Mucosa of stomach (tissue), 1 donor: ENCODE measurements around the gene CNTN2.

Experiments used
- H3K27me3 ChIP-seq: one replicate; pipeline ENCODE4 v1.7.0; 2013; ENCODE audit warnings: mild to moderate bottlenecking, low read length; ENCODE audit not compliant: control insufficient read depth, insufficient read depth
- H3K36me3 ChIP-seq: one replicate; pipeline ENCODE4 v1.7.0; 2013; ENCODE audit warnings: low read length; ENCODE audit not compliant: control insufficient read depth, insufficient read depth
- H3K4me1 ChIP-seq: one replicate; pipeline ENCODE4 v1.7.0; 2013; ENCODE audit warnings: mild to moderate bottlenecking, low read length; ENCODE audit not compliant: control insufficient read depth, insufficient read depth
- H3K4me3 ChIP-seq: one replicate; pipeline ENCODE4 v1.7.0; 2013; ENCODE audit warnings: low read length
- H3K9ac ChIP-seq: one replicate; pipeline ENCODE4 v1.7.0; 2013; ENCODE audit warnings: mild to moderate bottlenecking, low read length, moderate library complexity
- H3K9me3 ChIP-seq: one replicate; pipeline ENCODE4 v1.7.0; 2013; ENCODE audit warnings: mild to moderate bottlenecking, low read length, moderate library complexity; ENCODE audit not compliant: control insufficient read depth
- donor health status: Pancreatic carcinoma.

CNTN2 gene

GRCh38 chr1:205077934-205078311 is 34.9 kb downstream of the CNTN2 start:
- no peaks in the 10 kb centered on the region for H3K4me1 ChIP-seq
- H3K36me3 ChIP-seq: no peaks in the 10 kb centered on the region
- no peak overlapping the region for H3K9ac ChIP-seq
- no peaks in the 10 kb centered on the region for H3K27me3 ChIP-seq
- no peak overlapping the region for H3K4me3 ChIP-seq
- H3K9me3 ChIP-seq: no peaks in the 10 kb centered on the region

GRCh38 chr1:205082431-205082830 is 39.4 kb downstream of the CNTN2 start:
- Histone ChIP-seq H3K27me3 (no peaks in the 10 kb centered on the region), H3K4me1 (no peaks in the 10 kb centered on the region), H3K9ac (no peak overlapping the region), H3K9me3 (no peaks in the 10 kb centered on the region), H3K36me3 (no peaks in the 10 kb centered on the region), H3K4me3 (no peak overlapping the region)

DNA sequence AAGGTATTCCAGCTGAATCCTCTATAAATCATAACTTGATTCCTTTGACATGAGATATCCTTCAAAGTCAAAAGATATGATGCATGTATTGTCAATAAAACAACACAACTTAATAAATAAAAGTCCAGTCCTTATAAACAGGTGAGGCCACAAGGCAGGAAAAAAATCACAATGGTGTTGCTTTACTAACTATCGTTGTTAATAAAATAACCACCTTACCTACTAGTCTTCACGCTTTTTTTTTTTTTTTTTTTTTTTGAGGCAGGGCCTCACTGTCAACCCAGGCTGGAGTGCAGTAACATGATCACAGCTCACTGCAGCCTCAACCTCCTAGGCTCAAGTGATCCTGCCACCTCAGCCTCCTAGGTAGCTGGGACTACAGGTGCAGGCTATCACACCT is 41.3 kb downstream of the CNTN2 start, which contains the start of gene TMEM81:
TMEM81 (minus strand) TSS at position 101 of the 400 bp plus-strand sequence. CDS start 140 bp downstream, outside the sequence.
- H3K36me3 ChIP-seq: no peaks in the 10 kb centered on the region
- no peaks in the 10 kb centered on the region for H3K9me3 ChIP-seq
- H3K27me3 ChIP-seq: no peaks in the 10 kb centered on the region
- H3K4me1 ChIP-seq: no peaks in the 10 kb centered on the region
- H3K4me3 ChIP-seq: no peak within 1 kb of the TSS
- H3K9ac ChIP-seq: no peak within 1 kb of the TSS

DNA sequence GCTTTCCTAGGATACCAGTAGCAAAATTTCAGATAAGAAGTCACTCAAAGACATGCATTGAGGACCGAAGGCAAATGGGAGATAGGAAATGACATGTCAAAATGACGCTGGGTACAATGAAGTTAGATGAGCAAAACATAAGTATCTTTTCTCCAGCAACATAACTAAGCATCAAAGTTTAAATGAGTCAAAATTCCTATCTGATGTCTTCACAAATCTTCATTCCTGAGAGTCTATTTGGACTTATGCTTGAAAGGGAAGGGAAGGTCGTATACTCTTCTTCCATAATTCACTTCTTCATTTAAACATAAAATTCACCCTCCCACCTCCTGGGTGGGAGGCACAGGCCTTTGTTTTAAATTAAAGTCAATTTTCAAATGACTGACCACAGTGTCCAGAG is 45.3 kb downstream of the CNTN2 start:
- Histone ChIP-seq H3K4me1 (no peaks in the 10 kb centered on the region), H3K9ac (no peak overlapping the region), H3K9me3 (no peaks in the 10 kb centered on the region), H3K36me3 (no peaks in the 10 kb centered on the region), H3K27me3 (no peaks in the 10 kb centered on the region), H3K4me3 (no peak overlapping the region)

DNA sequence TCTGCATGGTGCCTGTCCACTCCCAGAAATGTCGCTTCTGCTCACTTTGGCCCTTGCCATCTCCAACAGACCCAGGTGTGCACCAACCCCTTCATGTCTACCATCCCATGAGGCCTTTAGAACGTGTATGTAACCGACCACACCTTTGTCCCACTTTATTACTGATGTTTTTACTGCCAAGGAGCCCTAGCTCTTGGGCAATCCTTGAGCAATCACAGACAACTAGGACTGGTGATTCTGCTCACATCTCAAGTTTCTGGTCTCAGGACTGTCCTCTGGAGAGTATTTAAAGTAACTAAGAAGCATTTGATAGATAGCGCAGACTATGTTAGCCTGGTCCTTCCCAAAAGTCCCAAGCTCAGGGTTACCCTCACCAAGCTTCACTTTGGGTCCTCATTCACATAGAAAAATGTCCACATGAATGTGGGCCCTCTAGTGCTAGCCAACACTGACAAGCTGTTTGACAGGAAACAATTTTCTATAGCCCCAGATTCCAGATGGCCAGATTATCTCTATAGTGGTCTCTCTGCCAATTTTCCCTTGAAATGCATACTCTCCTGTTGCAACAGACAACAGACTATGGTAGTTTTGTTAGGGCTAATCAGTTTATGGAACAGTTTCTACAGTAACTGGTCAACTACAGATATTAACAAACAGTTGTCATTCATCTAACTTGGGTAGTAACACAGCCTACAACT is 48.2 kb downstream of the CNTN2 start:
- Histone ChIP-seq H3K9me3 (no peaks in the 10 kb centered on the region), H3K4me3 (no peak overlapping the region), H3K4me1 (no peaks in the 10 kb centered on the region), H3K9ac (no peak overlapping the region), H3K36me3 (no peaks in the 10 kb centered on the region), H3K27me3 (no peaks in the 10 kb centered on the region)

- H3K36me3 ChIP-seq: peaks cover 12% of the 10 kb centered on the region
- no peaks in the 10 kb centered on the region for H3K4me1 ChIP-seq
- H3K9me3 ChIP-seq: no peaks in the 10 kb centered on the region
- no peak overlapping the region for H3K4me3 ChIP-seq
- H3K9ac ChIP-seq: no peak overlapping the region
- H3K27me3 ChIP-seq: no peaks in the 10 kb centered on the region
These were observed 52.4 kb downstream of the CNTN2 start for GRCh38 chr1:205095422-205095821.

GRCh38 chr1:205098242-205098641 is 55.2 kb downstream of the CNTN2 start:
- Histone ChIP-seq H3K9me3 (no peaks in the 10 kb centered on the region), H3K36me3 (peaks cover 12% of the 10 kb centered on the region), H3K4me1 (no peaks in the 10 kb centered on the region), H3K27me3 (no peaks in the 10 kb centered on the region), H3K4me3 (no peak overlapping the region), H3K9ac (no peak overlapping the region)

DNA sequence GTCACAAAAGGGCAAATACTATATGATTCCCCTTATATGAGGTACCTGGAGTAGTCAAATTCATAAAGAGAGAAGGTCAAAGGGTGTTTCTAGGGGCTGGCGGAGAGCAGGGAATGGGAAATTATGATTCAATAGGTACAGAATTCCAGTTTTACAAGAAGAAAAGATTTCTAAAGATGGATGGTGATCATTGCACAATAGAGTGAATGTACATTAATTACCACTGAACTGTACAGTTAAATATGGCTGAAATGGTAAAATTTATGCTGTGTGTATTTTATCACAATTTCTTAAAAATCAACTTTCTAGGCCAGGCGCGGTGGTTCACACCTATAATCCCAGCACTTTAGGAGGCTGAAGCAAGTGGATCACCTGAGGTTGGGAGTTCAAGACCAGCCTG is 59.4 kb downstream of the CNTN2 start:
- H3K4me3 ChIP-seq: no peak overlapping the region
- no peak overlapping the region for H3K9ac ChIP-seq
- H3K9me3 ChIP-seq: no peaks in the 10 kb centered on the region
- peaks cover 9% of the 10 kb centered on the region for H3K36me3 ChIP-seq
- no peaks in the 10 kb centered on the region for H3K27me3 ChIP-seq
- H3K4me1 ChIP-seq: no peaks in the 10 kb centered on the region

GRCh38 chr1:205107327-205107726 is 64.3 kb downstream of the CNTN2 start:
- Histone ChIP-seq H3K36me3 (no peaks in the 10 kb centered on the region), H3K4me1 (no peaks in the 10 kb centered on the region)

GRCh38 chr1:205108464-205108863 is 65.5 kb downstream of the CNTN2 start:
- Histone ChIP-seq H3K9ac (no peak overlapping the region), H3K4me3 (no peak overlapping the region), H3K36me3 (no peaks in the 10 kb centered on the region), H3K27me3 (no peaks in the 10 kb centered on the region), H3K9me3 (no peaks in the 10 kb centered on the region), H3K4me1 (no peaks in the 10 kb centered on the region)

More at GRCh38 chr1:205107327-205107726, 64.3 kb downstream of the CNTN2 start:
- Histone ChIP-seq H3K9me3 (no peaks in the 10 kb centered on the region), H3K4me3 (no peak overlapping the region), H3K27me3 (no peaks in the 10 kb centered on the region), H3K9ac (no peak overlapping the region)

GRCh38 chr1:205109269-205109668 is 66.3 kb downstream of the CNTN2 start:
- Histone ChIP-seq H3K9me3 (no peaks in the 10 kb centered on the region), H3K27me3 (no peaks in the 10 kb centered on the region), H3K4me3 (no peak overlapping the region), H3K9ac (no peak overlapping the region), H3K36me3 (no peaks in the 10 kb centered on the region), H3K4me1 (no peaks in the 10 kb centered on the region)

GRCh38 chr1:205109711-205110110 is 66.7 kb downstream of the CNTN2 start:
- H3K36me3 ChIP-seq: no peaks in the 10 kb centered on the region
- H3K27me3 ChIP-seq: no peaks in the 10 kb centered on the region
- H3K9ac ChIP-seq: no peak overlapping the region
- no peaks in the 10 kb centered on the region for H3K4me1 ChIP-seq
- no peak overlapping the region for H3K4me3 ChIP-seq
- H3K9me3 ChIP-seq: no peaks in the 10 kb centered on the region

DNA sequence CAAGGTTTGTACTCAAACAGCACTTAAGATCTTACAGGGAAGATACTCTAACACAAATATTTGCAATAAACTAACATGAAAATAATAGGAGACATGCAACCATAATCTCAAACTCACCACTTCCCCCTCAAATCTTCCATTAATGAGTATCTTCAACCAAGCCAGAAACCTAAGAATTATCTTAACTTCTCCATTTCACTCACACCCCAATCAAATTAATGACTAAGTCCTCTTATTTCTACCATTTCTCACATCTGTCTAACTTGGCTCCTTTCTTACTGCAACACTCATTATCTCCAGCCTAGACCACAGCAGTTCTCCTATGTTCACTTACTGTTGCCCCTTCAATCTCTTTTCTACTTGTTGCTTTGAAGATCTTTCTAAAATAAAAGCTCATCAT is 68.3 kb downstream of the CNTN2 start:
- Histone ChIP-seq H3K9me3 (no peaks in the 10 kb centered on the region), H3K9ac (no peak overlapping the region), H3K27me3 (no peaks in the 10 kb centered on the region), H3K4me3 (no peak overlapping the region), H3K4me1 (no peaks in the 10 kb centered on the region), H3K36me3 (no peaks in the 10 kb centered on the region)
